ENCODE results near the gene NCK2.

The NCK2 gene

GRCh38 chr2:105736145-105736544 lies 8.6 kb upstream of the NCK2 start:
- no peak for ATAC-seq

GRCh38 chr2:105737980-105738657 lies 6.6 kb upstream of the NCK2 start:
- no peak for DNase-seq
- ATAC-seq = peak; percentile 73

More at GRCh38 chr2:105736145-105736544, 8.6 kb upstream of the NCK2 start:
- DNase-seq = no peak

GRCh38 chr2:105738658-105739241 lies 6.0 kb upstream of the NCK2 start:
- DNase-seq (no peak), ATAC-seq (no peak)

GRCh38 chr2:105739426-105739825 lies 5.3 kb upstream of the NCK2 start:
- ATAC-seq (no peak), DNase-seq (no peak)

- DNase-seq (no peak), ATAC-seq (no peak)
These were observed 4.7 kb upstream of the NCK2 start for GRCh38 chr2:105739944-105740530.

- DNase-seq (no peak), ATAC-seq (peak; percentile 50)
These were observed 3.5 kb upstream of the NCK2 start for GRCh38 chr2:105741174-105741573.

GRCh38 chr2:105741617-105742016 lies 3.1 kb upstream of the NCK2 start:
- DNase-seq (no peak), ATAC-seq (no peak)

- DNase-seq = peak; percentile 75
- peak; percentile 65 for ATAC-seq
These were observed 412 bp upstream of the NCK2 start for GRCh38 chr2:105744091-105744908.

GRCh38 chr2:105746177-105747080 lies 1.7 kb downstream of the NCK2 start:
- DNase-seq (peak; percentile 93), ATAC-seq (peak; percentile 51)

- ATAC-seq (no peak), DNase-seq (no peak)
These were observed 2.7 kb downstream of the NCK2 start for GRCh38 chr2:105747254-105747894.

- ATAC-seq (peak; percentile 24), DNase-seq (no peak)
These were observed 3.3 kb downstream of the NCK2 start for GRCh38 chr2:105747991-105748390.

GRCh38 chr2:105748566-105748965 lies 3.9 kb downstream of the NCK2 start:
- no peak for DNase-seq
- no peak for ATAC-seq

- peak; percentile 60 for DNase-seq
These were observed 5.1 kb downstream of the NCK2 start for GRCh38 chr2:105749583-105750400.

GRCh38 chr2:105750735-105751134 lies 6.0 kb downstream of the NCK2 start:
- ATAC-seq (no peak), DNase-seq (no peak)

More at GRCh38 chr2:105749583-105750400, 5.1 kb downstream of the NCK2 start:
- peak; percentile 17 for ATAC-seq

GRCh38 chr2:105751272-105751671 lies 6.6 kb downstream of the NCK2 start:
- DNase-seq (no peak), ATAC-seq (no peak)

- no peak for DNase-seq
- ATAC-seq = no peak
These were observed 8.1 kb downstream of the NCK2 start for GRCh38 chr2:105752691-105753358.

GRCh38 chr2:105753380-105753779 lies 8.7 kb downstream of the NCK2 start:
- ATAC-seq (no peak), DNase-seq (no peak)

GRCh38 chr2:105754011-105754410 lies 9.3 kb downstream of the NCK2 start:
- DNase-seq (peak; percentile 51), ATAC-seq (peak; percentile 70)

GRCh38 chr2:105754994-105755393 lies 10.3 kb downstream of the NCK2 start:
- no peak for DNase-seq
- ATAC-seq = no peak

GRCh38 chr2:105755895-105756294 lies 11.2 kb downstream of the NCK2 start:
- DNase-seq (no peak), ATAC-seq (no peak)
